HFFc6 (cell line): ENCODE data around the gene NANS. TPM values are rescaled to one million over a fixed set of nuclear protein-coding genes. Genes with fewer than 3 reads are reported as not detected.

Experiments used
- DNase-seq: peaks from one replicate; pipeline ENCODE4 v3.0.0-alpha.2; 2018
- H3K27ac Mint-ChIP-seq: 2 replicates; pipeline ENCODE4 v1.8.0; 2020; ENCODE audit warnings: mild to moderate bottlenecking, mixed read lengths
- H3K27me3 Mint-ChIP-seq: 2 replicates; pipeline ENCODE4 v1.8.0; 2021; ENCODE audit warnings: mild to moderate bottlenecking, moderate library complexity, mixed read lengths; ENCODE audit not compliant: insufficient read depth
- H3K36me3 Mint-ChIP-seq: 2 replicates; pipeline ENCODE4 v1.8.0; 2021; ENCODE audit warnings: low read depth, mixed read lengths
- H3K4me1 Mint-ChIP-seq: 2 replicates; pipeline ENCODE4 v1.8.0; 2020; ENCODE audit warnings: low read depth, mixed read lengths
- H3K4me3 Mint-ChIP-seq: 2 replicates; pipeline ENCODE4 v1.8.0; 2020; ENCODE audit warnings: mild to moderate bottlenecking, moderate library complexity, mixed read lengths
- H3K9me3 Mint-ChIP-seq: 2 replicates; pipeline ENCODE4 v1.8.0; 2020; ENCODE audit warnings: mild to moderate bottlenecking, mixed read lengths
- CTCF ChIP-seq: fragments of 200-600 bp; sonication (generic); IDR thresholded peaks from 2 replicates; pipeline ENCODE4 v1.5.0; 2021; ENCODE audit warnings: antibody characterized with exemption, mild to moderate bottlenecking
- total RNA-seq, 6 experiments: library from RNA; stranded (reverse); fragmentation: NEBNext Ultra II Directional; extraction: Animal tissue kit (Norgen Biotek cat#: 25700); gene quantifications; 2 replicates in 1 of 6; 3 replicates in 5 of 6; pipeline ENCODE4 v1.2.3, GENCODE V29; 2021

NANS gene
- total RNA-seq, 6 experiments from 2014 or later = 82.4 to 103 (median 101) TPM

- no peak for TF ChIP-seq CTCF
- no peak overlapping the region for H3K4me3 Mint-ChIP-seq
- H3K36me3 Mint-ChIP-seq = peaks cover 10% of the 10 kb centered on the region
- no peaks in the 10 kb centered on the region for H3K9me3 Mint-ChIP-seq
- no peak for DNase-seq
- no peak overlapping the region for H3K27ac Mint-ChIP-seq
- no peaks in the 10 kb centered on the region for H3K4me1 Mint-ChIP-seq
- peaks cover 2% of the 10 kb centered on the region for H3K27me3 Mint-ChIP-seq
These were observed 35.4 kb downstream of the NANS start for GRCh38 chr9:98091735-98092612.

- no peak for DNase-seq
- TF ChIP-seq CTCF = no peak
- peaks cover 1% of the 10 kb centered on the region; the same call in 1 of the 2 replicates for H3K27me3 Mint-ChIP-seq
- no peak overlapping the region for H3K4me3 Mint-ChIP-seq
- no peaks in the 10 kb centered on the region for H3K9me3 Mint-ChIP-seq
- no peak overlapping the region for H3K27ac Mint-ChIP-seq
- peaks cover 7% of the 10 kb centered on the region; the same call in 1 of the 2 replicates for H3K36me3 Mint-ChIP-seq
- H3K4me1 Mint-ChIP-seq = no peaks in the 10 kb centered on the region
These were observed 36.0 kb downstream of the NANS start for GRCh38 chr9:98092613-98092931.

DNA sequence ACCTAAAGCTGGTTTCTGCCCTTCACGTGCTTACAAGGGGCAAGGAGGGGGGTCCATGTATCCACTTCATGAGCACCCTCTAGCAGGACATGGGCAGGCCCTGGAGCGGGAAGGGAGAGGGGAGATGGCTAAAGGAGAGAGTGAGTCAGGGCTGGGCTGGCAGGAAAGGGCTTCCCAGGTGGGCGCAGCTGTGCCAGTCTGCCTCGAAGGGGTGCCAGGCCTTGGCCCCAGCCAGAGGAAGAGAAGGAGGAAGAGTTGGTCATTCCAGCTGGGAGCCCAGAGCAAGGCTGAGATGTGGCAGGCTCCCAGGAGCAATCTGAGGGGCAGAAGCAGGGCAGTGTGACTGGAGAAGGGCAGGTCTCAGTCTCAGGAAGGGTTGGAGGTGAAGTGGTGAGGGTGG lies 37.8 kb downstream of the NANS start:
- Mint-ChIP-seq H3K36me3 (peaks cover 7% of the 10 kb centered on the region; the same call in 1 of the 2 replicates), H3K9me3 (no peaks in the 10 kb centered on the region), H3K27ac (no peak overlapping the region), H3K4me1 (no peaks in the 10 kb centered on the region), H3K27me3 (peaks cover 1% of the 10 kb centered on the region; the same call in 1 of the 2 replicates), H3K4me3 (no peak overlapping the region)
- TF ChIP-seq CTCF = no peak
- no peak for DNase-seq

GRCh38 chr9:98094851-98095250 lies 38.3 kb downstream of the NANS start:
- no peak overlapping the region for H3K4me3 Mint-ChIP-seq
- H3K36me3 Mint-ChIP-seq = peaks cover 7% of the 10 kb centered on the region; the same call in 1 of the 2 replicates

GRCh38 chr9:98095401-98095800 lies 38.9 kb downstream of the NANS start:
- H3K9me3 Mint-ChIP-seq = no peaks in the 10 kb centered on the region
- no peaks in the 10 kb centered on the region for H3K4me1 Mint-ChIP-seq
- no peak for TF ChIP-seq CTCF
- peaks cover 7% of the 10 kb centered on the region; the same call in 1 of the 2 replicates for H3K36me3 Mint-ChIP-seq
- no peak overlapping the region for H3K27ac Mint-ChIP-seq
- DNase-seq = no peak
- no peak overlapping the region for H3K4me3 Mint-ChIP-seq
- peaks cover 1% of the 10 kb centered on the region; the same call in 1 of the 2 replicates for H3K27me3 Mint-ChIP-seq

More at GRCh38 chr9:98094851-98095250, 38.3 kb downstream of the NANS start:
- no peak for TF ChIP-seq CTCF
- no peaks in the 10 kb centered on the region for H3K9me3 Mint-ChIP-seq
- no peaks in the 10 kb centered on the region for H3K4me1 Mint-ChIP-seq
- DNase-seq = no peak
- peaks cover 1% of the 10 kb centered on the region; the same call in 1 of the 2 replicates for H3K27me3 Mint-ChIP-seq
- H3K27ac Mint-ChIP-seq = no peak overlapping the region
